ENCODE measurements around the gene WASHC2C.
"Not testable (repeated sequence)": the region's sequence is repeated elsewhere in the genome, so short reads cannot be mapped to it uniquely, and the experiment has no call there.

GRCh38 chr10:45790694-45791426 lies 63.8 kb downstream of the WASHC2C start:
- not testable (repeated sequence) for TF ChIP-seq CTCF (conservative IDR thresholded peaks at IDR 0.05); ZFX (IDR thresholded peaks at IDR 0.05)
